Colon (tissue), 2 donors: ENCODE results near the gene IFITM2.
"Not testable (repeated sequence)": the region's sequence is repeated elsewhere in the genome, so short reads cannot be mapped to it uniquely, and the experiment has no call there.

ENCODE experiments used
- FAIRE-seq: peaks from 2 replicates; lab custom pipeline; 2012; peaks lifted over from hg19 to GRCh38; lab: Jason Lieb, UNC
- donor health status: control.
- donor health status: control.

The IFITM2 gene

DNA sequence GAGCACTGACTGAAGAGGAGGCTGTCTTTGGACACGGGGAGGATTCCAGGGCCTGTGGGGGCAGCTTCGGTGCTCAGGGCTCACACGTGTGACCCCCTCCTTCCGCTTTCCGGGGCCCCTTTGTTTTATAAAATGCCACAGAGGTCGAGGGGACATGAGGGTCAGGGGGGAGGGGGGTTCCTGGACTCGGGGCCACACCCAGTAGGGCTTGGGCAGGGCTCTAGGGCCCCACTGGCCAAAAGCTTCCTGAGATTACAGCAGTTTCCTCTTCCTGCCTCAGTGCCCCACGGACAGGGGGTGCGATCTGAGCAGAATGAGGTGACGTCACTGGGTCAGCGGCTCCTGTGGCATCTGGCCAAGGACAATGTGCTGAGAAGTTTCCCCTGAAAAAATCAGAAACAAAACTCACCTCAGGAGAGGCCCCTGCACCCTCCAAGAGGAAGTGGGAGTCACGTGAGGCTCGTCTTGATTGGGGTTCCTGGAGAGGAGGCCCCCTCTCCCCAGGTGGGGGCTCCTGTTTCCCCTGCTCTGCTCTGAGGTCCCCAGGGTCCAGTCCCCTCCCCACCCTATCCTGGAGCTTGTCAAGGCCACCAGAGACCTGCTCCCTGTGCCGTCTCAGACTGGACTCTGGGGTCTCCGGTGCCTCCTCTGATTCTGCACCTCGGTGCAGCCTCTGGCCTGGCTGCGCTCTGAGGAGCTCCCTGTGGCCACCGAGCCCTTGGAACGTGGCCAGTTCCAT lies 19.4 kb downstream of the IFITM2 start:
- FAIRE-seq, result no peak

DNA sequence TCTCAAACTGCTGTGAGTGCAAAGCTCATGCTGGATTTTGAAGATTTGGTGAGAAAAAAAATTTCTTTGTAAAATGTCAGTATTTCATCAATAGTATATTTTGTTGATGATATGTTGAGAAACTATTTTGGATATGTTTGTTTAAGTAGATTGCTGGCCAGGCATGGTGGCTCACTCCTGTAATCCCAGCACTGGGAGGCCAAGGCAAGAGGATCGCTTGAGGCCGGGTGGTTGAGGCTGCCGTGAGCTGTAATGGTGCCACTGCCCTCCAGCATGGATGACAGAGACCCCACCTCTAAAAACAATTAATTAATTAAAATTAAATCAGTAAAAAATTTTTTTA lies 19.9 kb downstream of the IFITM2 start:
- no peak for FAIRE-seq

DNA sequence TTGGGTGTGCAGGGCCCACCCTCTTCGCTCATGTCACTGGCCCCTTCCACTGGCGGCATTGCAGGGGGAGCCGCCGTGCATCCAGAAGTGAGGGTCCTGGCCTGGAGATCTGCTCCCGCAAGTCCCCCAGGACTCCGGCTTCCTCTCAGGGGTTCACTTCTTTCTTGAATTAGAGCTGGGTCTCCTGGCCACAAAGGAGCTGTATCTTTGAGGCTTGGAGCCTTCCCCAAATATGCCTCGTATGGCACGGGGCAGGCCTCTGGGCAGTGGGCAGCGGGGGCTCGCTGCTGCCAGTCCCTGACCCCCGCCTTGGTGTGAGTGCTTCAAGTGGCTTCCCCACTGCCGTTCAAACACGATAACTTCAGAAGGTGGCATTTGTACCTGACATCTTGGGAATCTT lies 20.4 kb downstream of the IFITM2 start:
- no peak for FAIRE-seq

DNA sequence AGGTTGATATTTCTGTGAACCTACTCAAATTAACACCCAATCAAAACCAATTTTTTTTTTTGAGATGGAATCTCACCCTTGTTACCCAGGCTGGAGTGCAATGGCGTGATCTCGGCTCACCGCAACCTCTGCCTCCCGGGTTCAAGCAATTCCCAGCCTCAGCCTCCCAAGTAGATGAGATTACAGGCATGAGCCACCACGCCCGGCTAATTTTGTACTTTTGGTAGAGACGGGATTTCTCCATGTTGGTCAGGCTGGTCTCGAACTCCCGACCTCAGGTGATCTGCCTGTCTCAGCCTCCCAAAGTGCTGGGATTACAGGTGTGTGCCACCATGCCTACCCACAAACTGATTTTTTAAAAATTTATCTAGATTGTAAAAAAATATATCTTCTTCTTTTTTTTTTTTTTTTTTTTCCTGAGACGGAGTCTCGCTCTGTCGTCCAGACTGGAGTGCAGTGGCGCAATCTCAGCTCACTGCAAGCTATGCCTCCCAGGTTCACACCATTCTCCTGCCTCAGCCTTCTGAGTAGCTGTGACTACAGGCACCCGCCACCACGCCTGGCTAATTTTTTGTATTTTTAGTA lies 21.0 kb downstream of the IFITM2 start:
- FAIRE-seq, result not testable (repeated sequence)

DNA sequence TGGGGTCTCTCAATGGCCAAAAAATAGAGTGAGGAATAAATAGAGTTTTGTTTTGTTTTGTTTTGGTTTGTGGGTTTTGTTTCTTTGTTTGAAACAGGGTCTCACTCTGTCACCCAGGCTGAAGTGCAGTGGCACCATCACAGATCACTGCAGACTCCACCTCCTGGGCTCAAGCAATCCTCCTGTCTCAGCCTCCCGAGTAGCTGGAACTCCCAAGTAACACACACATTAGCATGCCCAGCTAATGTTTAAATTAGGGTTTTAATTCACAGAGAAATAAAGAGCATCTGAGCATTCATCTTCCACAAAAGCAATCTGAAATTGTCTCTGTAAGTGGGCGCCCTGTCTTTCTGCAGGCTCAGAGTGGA lies 22.3 kb downstream of the IFITM2 start:
- no peak for FAIRE-seq

DNA sequence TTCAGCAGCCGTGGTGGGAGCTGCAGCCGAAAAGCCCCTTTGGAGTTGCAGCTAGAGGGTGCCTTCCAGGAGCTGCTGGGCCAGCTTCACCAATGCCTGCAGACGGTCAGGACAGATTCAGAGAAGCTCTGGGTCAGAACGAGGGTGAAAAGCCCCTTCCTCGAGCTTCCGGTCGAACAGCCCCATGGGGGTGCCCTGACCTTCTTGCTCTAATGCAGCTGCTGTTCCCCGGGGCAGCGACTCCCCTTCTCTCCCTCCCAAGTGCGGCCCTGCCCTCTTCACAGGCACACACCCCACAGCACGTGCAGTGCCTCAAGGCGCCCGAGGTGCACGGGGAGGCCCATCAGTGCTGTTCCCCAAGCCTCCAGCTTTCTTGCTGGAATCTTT lies 22.7 kb downstream of the IFITM2 start:
- no peak for FAIRE-seq

DNA sequence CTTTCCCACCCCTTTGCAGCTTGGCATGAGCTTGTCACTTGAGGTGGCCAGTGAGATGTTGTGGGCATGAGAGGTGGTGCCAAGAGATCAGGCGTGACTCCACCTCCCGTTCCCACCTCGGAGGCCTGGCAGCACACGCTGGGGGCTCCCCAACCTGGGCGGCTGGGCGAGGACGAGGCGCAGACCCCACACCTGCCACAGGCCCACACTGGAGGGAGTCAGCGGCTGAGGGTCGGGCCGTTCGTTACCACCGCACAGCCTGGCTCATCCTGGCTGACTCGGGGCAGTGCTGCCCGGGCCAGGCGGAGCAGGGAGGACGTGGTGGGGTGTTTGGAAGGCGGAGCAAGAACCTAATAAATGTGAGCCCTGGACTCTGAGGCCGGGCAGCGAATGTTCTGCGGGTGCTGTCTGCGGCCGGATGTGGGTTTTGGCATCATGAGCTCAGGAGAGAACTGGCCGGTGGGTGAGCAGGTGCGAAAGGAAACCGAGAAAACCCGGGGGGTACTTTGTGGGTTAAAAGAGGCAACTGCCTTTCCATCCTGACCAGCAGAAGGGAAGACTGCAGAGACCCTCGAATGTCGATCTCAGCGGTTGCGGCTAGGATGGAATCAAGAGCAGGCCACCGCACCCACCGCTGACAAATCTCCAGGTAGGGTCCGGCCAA lies 23.2 kb downstream of the IFITM2 start:
- FAIRE-seq, result no peak

DNA sequence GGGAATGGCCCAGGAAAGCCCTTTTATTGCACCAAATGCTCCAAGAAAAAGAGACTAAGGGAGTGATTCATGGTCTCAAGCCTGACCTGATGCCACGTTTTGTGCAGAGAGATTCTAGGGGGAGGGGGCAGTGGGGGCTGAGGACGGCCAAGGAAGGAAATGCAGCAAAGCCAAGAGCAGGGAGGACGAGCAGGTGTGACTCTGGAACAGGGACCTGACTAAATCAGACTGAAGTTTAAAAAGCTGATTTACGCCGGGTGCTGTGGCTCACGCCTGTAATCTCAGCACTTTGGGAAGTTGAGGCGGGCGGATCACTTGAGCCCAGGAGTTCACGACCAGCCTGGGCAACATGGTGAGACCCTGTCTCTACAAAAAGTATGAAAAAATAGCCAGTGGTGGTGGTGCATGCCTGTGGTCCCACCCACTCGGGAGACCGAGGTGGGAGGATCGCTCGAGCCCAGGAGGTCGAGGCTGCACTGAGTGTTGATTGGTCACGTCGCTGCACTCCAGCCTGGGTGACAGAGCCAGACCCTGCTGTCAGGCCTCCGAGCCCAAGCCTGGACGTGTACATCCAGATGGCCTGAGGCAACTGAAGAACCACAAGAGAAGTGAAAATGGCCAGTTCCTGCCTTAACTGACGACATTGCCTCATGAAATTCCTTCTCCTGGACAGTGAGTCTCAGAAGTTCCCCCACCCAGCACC lies 23.9 kb downstream of the IFITM2 start:
- no peak for FAIRE-seq

DNA sequence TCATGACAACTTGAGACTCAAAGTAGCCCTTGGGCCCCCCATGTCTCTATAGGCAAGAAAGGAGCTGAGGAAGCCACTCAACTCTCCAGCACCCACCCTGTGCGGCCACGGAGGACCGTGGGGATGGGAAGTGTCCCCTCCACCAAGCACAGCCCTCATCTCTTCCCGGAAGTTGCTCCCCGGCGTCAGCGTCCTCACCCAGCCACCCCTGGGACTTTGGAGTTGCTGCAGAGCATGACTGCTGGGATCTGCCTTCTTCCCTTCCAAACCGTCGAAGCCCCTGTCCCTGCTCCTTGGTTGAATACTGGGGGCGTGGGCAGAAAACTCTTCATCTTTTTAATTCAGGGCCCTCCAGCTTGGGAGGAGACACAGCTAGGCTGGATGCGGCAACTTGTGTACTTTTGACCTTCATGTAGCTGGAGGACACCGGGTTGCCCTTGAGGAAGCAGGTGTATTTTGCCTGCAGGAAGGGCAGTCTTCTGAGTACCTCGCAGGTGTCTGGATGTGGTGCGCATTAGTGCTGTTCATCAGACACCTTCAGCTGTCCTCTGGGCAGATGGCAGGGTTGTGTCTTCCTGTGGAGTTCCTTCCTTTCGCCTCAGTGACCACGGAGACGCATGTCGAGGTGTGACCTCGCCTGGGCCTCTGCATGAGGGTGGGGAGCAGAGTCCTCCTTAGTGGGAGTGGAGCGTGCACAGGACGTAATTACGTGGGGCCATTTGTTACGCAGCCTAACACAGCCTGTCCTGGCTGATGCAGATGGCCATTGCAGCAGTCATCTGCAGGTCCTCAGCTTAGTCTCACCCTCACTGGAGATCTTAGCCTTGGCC lies 25.2 kb downstream of the IFITM2 start:
- no peak for FAIRE-seq

DNA sequence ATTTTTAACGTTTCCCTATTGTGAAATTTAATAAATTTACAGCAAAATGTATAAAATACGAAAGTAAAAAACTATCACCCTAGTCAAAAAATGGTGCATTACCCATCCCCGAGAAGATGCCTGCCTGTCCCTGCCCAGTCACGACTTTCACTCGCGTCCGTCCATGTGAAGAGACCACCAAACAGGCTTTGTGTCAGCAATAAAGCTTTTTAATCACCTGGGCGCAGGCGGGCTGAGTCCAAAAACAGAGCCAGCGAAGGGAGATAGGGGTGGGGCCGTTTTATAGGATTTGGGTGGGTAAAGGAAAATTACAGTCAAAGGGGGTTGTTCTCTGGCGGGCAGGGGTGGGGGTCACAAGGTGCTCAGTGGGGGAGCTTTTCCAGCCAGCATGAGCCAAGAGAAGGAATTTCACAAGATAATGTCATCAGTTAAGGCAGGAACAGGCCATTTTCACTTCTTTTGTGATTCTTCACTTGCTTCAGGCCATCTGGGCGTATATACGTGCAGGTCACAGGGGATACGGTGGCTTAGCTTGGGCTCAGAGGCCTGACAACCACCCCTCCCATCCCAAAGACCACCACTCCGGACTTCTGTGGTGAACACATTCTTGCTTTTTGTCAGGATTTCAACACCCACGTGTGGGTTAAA lies 26.1 kb downstream of the IFITM2 start:
- FAIRE-seq, result not testable (repeated sequence)

DNA sequence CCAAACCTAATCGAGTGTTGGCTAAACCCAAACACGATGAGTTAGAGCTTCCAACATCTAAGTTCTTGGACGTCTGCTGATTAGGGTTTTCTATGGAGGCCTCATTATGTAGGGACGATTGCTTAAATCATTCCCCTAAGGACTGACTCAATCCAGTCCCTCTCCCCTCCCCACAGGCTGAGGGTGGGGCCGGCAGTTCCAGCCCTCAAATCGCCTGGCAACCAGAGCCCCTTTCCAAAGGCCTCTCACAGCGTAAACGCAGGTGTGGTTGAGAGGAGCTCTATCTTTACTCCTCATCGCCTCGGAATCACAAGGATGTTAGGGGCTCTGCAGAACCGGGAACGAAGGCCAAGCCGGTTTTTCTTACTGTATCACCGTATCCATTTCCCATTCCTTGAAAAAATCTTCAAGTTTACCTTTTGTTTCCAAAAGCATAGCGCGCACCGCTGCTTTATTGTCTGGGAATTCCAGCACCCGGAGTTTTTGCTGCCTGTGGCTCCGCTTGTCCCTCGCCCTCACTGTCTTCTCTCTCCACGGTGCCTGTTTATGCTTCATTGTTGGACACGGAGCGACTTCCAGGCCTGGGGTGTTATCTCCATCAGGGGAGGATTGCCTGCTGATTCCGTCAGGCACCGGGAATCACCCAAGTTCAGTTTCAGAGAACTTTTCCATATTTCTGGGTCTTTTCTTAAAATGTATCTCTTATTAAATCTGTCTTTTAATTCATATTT lies 26.8 kb downstream of the IFITM2 start:
- no peak for FAIRE-seq

DNA sequence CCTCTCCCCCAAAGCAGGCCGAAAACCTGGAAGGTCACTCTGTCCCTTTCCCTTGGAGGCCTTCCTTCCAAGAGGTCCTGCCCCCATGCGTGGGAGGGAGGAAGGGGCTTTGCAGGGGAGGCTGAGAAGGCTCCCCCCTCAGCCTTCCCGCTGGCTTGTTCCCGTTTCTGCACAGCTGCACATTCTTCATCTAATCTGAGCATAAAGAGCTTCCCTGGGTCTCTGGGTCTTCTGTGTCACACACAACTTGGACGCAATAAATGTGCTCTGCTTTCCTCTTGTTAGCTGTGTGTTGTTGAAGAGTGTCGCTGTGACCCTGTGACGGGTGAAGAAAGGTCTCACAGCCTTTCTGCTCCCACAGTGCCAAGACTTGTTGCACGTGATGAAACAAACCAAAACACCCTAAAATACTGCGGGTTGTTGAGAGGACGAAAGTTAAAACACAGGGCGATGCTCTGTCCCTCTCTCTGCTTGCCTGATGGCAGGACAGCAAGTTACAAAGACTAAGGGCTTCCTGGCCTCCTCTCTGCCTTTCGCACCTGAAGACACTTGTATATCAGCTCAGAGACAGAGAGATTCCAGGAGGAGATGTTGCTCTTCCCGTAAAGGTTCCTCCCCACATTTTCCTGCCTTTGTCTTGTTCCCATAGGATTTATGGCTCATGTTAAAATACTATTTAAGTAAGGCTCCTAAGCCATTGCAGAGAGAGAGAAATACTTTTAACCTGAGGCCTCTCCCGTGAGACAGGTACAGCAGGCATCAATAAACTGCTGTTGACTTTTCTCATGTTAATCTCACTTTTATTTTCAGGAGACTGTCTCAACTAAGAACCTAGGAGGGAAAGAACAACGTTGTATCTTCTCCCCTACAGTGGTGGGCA lies 28.4 kb downstream of the IFITM2 start:
- FAIRE-seq, result no peak

DNA sequence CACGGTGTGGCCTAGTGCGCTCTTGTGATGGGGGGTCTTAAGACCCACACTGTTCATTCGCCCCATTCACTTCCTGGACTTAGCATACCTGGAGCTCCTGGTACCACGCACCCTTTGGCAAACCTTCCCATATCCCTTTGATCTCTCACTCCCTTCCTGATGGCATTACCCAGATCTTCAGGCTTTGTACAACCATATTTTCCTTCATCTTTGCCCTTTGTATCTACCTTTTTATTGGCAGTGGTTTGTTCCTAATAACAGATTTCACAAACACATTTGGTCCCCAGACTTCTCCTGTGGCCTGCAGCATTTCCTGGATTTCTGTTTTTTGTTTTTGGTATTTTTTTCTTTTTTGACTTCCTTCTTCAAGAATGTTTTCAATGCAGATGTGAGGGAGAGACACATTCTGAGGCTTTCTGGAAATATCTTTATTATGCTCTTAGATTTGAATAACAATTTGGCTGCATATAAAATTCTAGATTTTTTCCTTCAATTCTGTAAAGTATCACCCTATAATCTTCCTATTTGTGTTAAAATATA lies 29.1 kb downstream of the IFITM2 start:
- no peak for FAIRE-seq

DNA sequence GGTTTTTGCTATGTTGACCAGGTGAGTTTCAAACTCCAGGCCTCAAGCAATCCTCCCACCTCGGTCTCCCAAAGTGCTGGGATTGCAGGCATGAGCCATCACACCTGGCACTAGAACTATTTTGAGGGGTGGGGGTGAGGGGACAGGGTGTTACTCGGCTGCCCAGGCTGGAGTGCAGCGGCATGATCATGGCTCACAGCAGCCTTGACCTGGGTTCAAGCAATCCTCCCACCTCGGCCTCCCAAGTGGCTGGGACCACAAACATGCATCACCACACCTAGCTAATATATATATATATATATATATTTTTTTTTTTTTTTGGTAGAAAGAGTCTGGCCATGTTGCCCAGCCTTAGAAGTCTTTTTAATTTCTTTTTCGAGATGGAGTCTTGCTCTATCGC lies 30.1 kb downstream of the IFITM2 start:
- no peak for FAIRE-seq

DNA sequence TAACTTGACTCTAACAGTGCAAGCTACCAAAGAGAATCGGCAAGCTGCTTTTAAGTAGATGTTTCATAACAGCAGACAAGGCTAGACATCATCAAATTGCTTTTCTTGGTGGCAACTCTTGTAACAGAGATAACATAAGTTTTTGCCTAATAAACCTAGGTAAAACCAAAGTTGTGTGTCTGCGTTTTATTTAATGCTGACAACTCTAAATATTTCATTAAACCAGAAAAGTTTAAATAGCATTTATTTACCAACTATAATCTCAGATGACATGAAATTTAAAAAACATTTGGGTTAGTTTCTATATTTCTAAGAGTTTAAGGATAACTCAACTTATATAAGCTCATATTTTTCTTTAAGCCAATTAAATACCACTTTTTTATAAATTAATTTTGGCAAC lies 32.3 kb downstream of the IFITM2 start:
- no peak for FAIRE-seq

DNA sequence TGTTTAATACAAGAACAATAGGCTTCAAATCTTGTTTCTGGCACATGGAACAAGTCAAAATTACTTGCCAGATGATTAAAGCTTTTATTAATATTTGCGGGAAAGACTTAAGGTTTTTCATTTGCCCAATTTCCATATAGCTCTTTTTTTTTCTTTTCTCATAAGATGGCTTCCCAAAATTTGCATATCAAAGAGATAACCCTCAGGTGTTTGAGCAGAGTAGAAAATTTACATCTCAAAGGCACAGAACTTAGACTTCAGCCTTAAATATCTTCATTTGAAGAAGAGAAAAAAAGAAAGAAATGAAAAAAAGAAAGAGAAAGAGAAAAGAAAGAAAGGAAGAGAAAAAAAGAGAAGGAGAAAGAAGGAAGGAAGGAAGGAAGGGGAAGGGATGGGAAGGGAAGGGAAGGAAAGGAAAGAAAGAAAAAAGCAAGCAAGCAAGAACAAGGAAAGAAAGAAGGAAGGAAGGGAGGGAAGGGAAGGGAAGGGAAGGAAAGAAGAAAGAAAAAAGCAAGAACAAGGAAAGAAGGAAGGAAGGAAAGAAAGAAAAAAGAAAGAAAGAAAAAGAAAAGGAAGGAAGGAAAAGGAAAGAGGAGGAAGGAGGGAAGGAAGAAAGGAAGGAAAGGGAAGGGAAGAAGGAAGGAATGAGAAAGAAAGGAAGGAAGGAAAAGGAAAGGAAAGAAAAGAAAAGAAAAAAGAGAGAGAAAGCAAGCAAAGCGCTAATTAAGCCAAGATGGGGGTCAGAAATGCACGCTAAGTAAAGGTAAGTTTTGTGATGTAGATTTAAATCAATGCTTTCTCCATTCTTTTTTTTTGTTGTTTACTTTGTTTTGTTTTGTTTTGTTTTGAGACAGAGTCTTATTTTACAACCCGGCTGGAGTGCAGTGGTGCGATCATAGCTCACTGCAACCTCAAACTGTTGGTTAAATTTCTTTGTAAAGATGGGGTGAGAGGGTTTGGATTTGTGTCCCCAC lies 33.2 kb downstream of the IFITM2 start:
- FAIRE-seq, result no peak

DNA sequence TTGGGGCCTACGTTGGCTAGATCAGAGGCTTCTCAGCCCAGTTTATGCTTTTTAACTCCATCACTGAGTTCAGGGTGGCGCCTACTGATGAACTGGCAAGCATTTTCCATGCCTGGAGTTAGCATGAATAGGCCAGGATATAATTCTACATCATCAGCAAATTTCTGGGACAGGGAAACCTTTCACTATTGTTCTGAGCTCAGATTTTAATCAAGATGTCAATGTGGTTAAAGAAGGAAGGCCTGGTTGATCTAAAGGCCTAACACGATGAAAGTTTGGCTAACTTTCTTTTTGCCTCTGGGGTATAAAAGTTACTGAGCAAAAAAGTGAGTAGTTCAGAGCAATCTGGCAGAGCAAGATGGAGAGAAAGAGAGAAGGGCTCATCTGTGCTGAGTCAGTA lies 34.7 kb downstream of the IFITM2 start:
- FAIRE-seq, result no peak

DNA sequence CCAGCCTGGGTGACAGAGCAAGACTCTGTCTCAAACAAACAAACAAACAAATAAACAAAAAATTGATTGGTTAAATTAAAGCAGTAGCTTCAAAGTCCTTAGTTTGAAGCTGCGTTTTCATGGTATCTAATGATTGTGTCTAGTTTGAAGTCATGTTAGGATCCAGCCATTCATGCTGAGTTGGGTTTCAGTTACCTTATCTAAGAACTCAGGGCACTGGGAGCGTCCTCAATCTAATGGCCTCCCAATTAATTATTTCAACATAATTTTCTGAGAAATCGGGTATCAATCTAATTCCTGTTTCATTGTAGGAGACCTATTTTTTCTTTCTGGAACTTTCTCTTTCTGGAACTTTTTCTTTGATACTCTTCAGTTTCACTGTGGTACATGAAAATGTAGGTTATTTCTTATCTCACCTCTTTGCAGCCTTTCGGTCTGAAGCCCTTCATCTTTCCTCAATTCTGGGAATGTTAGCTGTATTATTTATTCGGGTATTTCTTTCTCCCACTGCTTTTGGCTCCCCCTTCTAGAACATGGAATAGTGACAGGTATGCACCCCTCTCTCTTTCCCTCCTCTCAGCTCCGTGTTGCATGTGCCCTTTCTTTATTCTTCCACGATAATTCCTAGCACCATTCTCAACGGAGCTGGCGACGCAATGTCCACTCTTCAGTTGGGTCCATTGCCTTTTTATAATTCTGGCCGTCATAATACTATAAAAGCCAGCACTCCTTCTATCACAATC lies 37.4 kb downstream of the IFITM2 start:
- no peak for FAIRE-seq
